ENCODE measurements around the gene ERO1B.

DNA sequence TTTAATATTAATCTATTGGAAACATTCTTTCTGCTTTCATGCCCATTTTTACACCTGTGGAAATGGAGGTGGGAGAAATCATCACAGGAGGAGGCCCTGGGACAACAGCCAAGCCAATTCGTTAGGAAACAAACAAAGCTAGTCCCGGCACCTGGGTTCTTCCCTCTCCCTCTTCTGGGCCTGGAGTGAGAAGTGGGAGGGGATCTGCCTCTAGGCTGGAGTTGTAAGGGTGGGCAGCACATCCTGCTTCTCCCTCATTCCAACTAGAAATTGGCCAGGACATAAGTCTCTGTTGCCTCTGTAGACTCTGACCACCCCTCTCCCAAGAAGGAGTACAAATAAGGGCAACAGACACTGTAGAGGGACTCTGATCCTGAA, 20.2 kb upstream of the ERO1B start:
- TF ChIP-seq, protein P1, sequence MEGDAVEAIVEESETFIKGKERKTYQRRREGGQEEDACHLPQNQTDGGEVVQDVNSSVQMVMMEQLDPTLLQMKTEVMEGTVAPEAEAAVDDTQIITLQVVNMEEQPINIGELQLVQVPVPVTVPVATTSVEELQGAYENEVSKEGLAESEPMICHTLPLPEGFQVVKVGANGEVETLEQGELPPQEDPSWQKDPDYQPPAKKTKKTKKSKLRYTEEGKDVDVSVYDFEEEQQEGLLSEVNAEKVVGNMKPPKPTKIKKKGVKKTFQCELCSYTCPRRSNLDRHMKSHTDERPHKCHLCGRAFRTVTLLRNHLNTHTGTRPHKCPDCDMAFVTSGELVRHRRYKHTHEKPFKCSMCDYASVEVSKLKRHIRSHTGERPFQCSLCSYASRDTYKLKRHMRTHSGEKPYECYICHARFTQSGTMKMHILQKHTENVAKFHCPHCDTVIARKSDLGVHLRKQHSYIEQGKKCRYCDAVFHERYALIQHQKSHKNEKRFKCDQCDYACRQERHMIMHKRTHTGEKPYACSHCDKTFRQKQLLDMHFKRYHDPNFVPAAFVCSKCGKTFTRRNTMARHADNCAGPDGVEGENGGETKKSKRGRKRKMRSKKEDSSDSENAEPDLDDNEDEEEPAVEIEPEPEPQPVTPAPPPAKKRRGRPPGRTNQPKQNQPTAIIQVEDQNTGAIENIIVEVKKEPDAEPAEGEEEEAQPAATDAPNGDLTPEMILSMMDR (IDR thresholded peaks at IDR 0.05): no peak
- TF ChIP-seq POLR2A (IDR thresholded peaks at IDR 0.05): no peak
- no peak for TF ChIP-seq EP300 (IDR thresholded peaks at IDR 0.05)

Measured in upper lobe of left lung (tissue), 4 donors.